Measurements from ENCODE around the gene SLC27A4. TPM values are rescaled to one million over a fixed set of nuclear protein-coding genes. Genes with fewer than 3 reads are reported as not detected.
A peak's percentile ranks its signal among the peaks of the same experiment; 100 is the strongest.

Gene SLC27A4
- polyA plus RNA-seq, 2 of the 4 experiments (the other 2 are of a cell fraction), result 14.5 to 27.0 TPM

- Histone ChIP-seq H3K4me1 (no peaks in the 10 kb centered on the region), H3K4me3 (no peak overlapping the region), H3K27ac (no peak overlapping the region), H3K9me3 (no peaks in the 10 kb centered on the region), H3K4me2 (no peak overlapping the region)
- ATAC-seq (peak; percentile 30 to 34; a peak in 4 of 6 replicates), DNase-seq (ENCODE audit: low read depth in 1 of 2, low spot score in 1 of 2) (no peak), FAIRE-seq (no peak)
- WGBS (ENCODE audit: missing lambda C conversion rate), result 51% methylated on average over 7 of the region's 7 CpGs
- ChIA-PET CTCF (interaction anchor here (0.5 to 2.0 kb wide), 8 partner anchors 12 to 311 kb away, joined by 3 to 8 read pairs (median 4); no protein-coding TSS in a partner anchor), POLR2A (no interaction called here)
- no peak for TF ChIP-seq SMC3 (IDR thresholded peaks at IDR 0.05)
- TF ChIP-seq PBX3 (IDR thresholded peaks at IDR 0.05), result no peak
- TF ChIP-seq BHLHE40 (IDR thresholded peaks at IDR 0.05; ENCODE audit: low read depth, low read length), result no peak
- TF ChIP-seq MAZ (IDR thresholded peaks at IDR 0.05; ENCODE audit: borderline replicate concordance, low read depth, low read length), result no peak
- TF ChIP-seq KDM5A (IDR thresholded peaks at IDR 0.05), result no peak
- TF ChIP-seq EHF (CRISPR knock-in tag; IDR thresholded peaks at IDR 0.05), result no peak
- TF ChIP-seq PHF8 (IDR thresholded peaks at IDR 0.05; ENCODE audit: borderline replicate concordance, low read depth), result no peak
- no peak for TF ChIP-seq ESRRA (IDR thresholded peaks at IDR 0.05; ENCODE audit: borderline replicate concordance, low read length)
- TF ChIP-seq HOXA7 (CRISPR knock-in tag; IDR thresholded peaks at IDR 0.05), result no peak
- no peak for TF ChIP-seq HMGXB4 (CRISPR knock-in tag; IDR thresholded peaks at IDR 0.05; ENCODE audit: borderline replicate concordance)
- TF ChIP-seq HES2 (IDR thresholded peaks at IDR 0.05), result no peak
- TF ChIP-seq CTCF (IDR thresholded peaks at IDR 0.05), result no peak
- TF ChIP-seq NPAS2 (CRISPR knock-in tag; IDR thresholded peaks at IDR 0.05; ENCODE audit: borderline replicate concordance), result no peak
- no peak for TF ChIP-seq RAD21 (conservative IDR thresholded peaks at IDR 0.05 in 1 of 2, IDR thresholded peaks at IDR 0.05 in 1 of 2)
- TF ChIP-seq MAFK (IDR thresholded peaks at IDR 0.05; ENCODE audit: partially characterized antibody), result no peak
- TF ChIP-seq TFCP2L1 (CRISPR knock-in tag; IDR thresholded peaks at IDR 0.05), result no peak
These were observed 57.5 kb downstream of the SLC27A4 start for GRCh38 chr9:128397831-128398230.

GRCh38 chr9:128399861-128400260 is 59.5 kb downstream of the SLC27A4 start:
- Histone ChIP-seq H3K4me2 (no peak overlapping the region), H3K4me1 (no peaks in the 10 kb centered on the region), H3K27ac (no peak overlapping the region), H3K4me3 (no peak overlapping the region), H3K9me3 (no peaks in the 10 kb centered on the region)
- POLR2A ChIA-PET, result interaction anchor here (0.7 kb wide), 1 partner anchor 579 kb away, joined by 10 read pairs; no protein-coding TSS in a partner anchor
- no peak for DNase-seq (ENCODE audit: low read depth in 1 of 2, low spot score in 1 of 2)
- CTCF ChIA-PET, result interaction anchor here (1.6 kb wide), 1 partner anchor 15 kb away, joined by 3 read pairs; no protein-coding TSS in a partner anchor
- WGBS (ENCODE audit: missing lambda C conversion rate), result 59% methylated on average over 3 of the region's 3 CpGs
- no peak for FAIRE-seq
- peak in 1 of 2 experiments; percentile 19; a peak in 2 of 6 replicates for ATAC-seq
- TF ChIP-seq HOXA7 (CRISPR knock-in tag; IDR thresholded peaks at IDR 0.05) (no peak), HDAC2 (IDR thresholded peaks at IDR 0.05) (no peak), MAX (IDR thresholded peaks at IDR 0.05) (no peak), CHD4 (IDR thresholded peaks at IDR 0.05; ENCODE audit: borderline replicate concordance) (no peak), ZC3H11A (IDR thresholded peaks at IDR 0.05) (no peak), REST (IDR thresholded peaks at IDR 0.05) (no peak), USF2 (IDR thresholded peaks at IDR 0.05) (no peak), RFX5 (IDR thresholded peaks at IDR 0.05) (no peak), MAZ (IDR thresholded peaks at IDR 0.05; ENCODE audit: borderline replicate concordance, low read depth, low read length) (no peak), TP53 (CRISPR knock-in tag; IDR thresholded peaks at IDR 0.05) (no peak), BCL3 (IDR thresholded peaks at IDR 0.05) (no peak), HOXB5 (CRISPR knock-in tag; IDR thresholded peaks at IDR 0.05) (no peak), ZFP36 (IDR thresholded peaks at IDR 0.05; ENCODE audit: borderline replicate concordance, partially characterized antibody) (no peak)

Measured in A549 (cell line).